NCI-H146 treated with DMSO at 0.1 percent for 48 hours (cell line): Measurements from ENCODE around the gene ADAMTS12.

ENCODE experiments used
- DNase-seq: peaks from one replicate; lab custom pipeline; 2025; ENCODE audit not compliant: unreplicated experiment; lab: John Stamatoyannopoulos, UW

ADAMTS12 gene

DNA sequence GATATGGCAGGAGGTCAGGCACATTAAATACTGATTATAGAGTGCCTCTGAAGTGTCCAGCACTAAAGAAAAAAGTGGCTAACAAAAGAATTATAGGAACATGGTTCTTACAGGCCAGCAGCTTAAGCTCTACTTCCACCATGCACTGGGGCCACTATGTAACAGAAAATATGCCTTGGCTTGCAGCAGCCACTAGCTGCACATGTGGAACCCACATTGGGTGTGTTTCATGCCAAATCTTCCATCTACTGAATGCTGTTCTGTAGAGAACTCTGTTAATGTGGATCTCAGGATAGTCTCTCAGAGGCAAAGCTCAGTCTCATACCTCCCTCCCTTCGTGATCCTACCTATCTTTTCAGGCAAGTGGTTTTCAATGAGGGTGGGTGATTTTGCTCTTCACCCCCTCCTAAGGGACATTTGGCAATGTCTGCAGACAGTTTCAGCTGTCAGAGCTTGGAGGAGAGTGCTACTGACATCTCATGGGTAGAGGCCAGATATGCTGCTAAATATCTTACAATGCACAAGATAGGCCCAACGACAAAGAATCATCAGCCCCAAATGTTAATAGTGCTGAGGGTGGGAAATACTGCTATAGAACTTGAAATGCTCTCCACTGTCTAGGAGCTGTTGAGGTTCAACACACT, 232.1 kb downstream of the ADAMTS12 start:
- DNase-seq: no peak

DNA sequence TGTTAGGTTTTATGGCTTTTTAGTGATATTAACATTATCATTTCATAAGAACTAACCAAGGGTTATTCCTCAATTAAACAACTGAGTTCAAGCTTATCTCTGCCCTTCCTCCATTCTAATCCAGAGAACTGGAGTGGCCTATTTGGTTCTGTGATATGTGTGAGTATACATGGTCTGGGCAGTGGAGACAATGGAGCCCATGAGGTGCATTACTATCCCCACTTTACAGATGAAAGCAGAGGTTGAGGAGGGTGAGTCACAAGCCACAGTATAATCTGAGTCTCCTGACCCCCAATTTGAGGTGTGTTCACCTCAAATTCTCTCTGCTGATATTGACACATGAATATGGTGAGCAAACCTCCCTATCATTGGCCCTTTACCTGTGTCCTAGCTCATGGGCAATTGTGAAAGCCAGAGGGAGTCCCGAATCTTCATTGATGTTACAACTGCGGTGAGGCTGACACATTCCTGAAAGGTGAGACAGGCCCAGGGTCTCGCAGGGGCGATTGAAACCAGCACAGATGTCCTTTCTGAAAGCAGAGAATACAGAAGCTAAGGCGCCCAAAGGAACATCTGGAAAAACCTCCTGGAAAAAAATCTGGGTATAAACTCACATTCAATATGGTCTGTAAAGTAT, 233.9 kb downstream of the ADAMTS12 start:
- DNase-seq: no peak

DNA sequence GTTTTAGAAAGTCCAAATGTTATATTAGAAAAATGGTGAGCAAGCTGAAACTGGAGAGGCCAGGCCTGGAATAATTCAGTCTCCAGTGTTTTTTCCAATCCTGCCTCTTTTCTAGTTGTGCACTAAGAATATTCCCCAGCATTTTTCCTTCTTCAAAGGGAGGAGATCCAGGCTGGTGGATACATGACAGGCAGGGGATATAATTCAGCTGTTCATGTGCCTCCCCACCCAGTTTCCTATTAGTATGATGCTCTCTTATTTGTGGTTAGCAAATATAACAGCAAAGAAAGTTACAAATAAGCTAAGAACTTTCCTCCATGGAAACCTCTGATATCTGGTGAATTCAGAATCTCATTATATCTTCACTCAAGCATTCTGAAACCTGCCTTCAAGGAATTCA, 234.6 kb downstream of the ADAMTS12 start:
- no peak for DNase-seq

DNA sequence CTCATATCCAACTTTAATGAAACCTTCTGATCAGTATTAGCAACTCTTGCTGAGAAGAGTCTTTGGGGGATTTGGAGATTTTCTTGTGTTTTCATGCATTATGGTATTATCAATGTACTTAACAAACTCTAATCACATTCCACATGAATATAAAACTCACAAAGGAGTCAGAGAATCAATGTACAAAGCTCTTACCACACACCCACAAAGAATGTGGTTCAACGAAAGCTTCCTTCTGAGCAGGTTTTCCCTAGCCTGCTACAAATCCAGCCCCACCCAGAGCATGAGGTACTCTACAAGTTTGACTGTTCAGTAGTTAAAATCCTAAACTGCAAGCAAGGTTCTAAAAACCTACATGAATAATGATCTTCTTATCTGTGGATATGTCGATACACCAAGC, 240.9 kb downstream of the ADAMTS12 start:
- DNase-seq: no peak

DNA sequence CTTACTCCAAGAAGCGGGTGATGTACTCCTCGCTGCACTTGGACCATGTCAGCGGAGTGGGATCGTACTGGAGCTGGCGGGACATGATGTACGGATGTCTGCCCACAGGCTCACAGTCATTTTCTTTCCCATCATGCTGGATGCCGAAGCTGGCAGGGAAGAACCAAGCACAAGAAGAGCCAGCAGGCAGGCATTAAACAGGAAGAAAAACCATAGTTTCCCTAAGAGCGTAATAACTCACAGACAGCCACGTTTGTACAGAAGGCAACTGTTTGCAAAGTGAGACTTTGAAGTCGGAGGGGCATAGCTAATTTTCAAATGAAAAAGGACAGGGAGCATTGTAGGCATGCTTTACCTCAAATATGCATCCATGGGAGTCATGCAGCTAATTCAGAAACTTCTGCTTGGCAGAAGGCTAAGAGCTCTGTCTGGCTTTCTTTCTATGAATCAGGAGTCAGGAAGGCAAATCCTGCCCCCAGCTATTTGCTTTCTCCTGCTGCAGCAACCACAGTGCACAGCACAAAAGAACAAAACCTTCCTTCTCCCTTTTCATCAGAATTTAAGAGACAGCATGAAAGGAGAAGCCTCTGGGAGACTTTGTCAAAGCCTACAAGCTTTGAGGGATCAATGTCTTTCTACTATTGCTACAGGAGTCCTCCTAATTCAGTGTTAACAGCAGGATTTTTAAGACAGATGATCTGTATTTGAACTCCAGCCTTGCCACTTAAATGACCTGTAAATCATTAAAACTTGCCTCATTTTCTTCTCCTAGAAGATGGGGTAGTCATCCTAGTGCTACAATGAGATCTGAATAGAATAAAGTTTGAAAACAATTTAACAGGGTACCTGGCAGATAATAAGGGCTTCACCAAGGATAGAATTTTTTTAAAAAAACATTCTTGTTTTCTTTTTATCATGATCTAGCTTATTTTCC, 242.0 kb downstream of the ADAMTS12 start:
- no peak for DNase-seq

DNA sequence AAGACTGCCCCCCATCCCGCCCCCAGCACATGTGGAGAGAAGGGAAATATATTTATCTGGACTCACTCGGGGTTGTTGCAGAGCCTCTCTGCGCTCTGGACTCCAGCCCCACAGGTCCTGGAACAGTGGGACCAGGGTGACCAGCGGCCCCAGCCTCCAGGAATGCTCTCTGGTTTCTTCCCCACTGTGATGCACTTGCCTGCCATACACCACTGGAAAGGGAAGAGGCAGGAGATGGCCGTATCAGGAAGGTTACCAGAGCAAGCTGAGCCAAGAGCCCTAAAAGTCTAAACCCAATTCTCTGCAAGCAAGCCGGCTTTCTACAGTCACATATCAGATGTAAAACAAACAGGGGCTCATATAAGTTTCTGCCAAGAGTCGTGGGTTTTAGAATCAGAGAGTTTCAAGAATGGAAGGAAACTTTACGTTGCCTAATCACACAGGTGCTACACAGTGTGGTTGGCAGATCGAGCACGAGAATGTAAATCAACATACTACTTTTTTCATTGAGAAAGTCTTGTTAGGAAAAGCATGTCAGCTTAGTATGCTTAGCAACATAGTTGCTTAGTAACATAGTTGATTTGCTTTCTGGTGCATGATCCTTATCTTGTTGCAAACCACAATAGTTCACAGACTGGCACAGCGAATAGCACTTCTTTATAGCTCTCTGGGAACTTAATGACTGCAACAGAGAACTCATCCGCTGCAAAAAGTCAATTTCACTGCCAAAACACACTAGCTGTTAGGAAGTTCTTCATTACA, 249.9 kb downstream of the ADAMTS12 start:
- no peak for DNase-seq

DNA sequence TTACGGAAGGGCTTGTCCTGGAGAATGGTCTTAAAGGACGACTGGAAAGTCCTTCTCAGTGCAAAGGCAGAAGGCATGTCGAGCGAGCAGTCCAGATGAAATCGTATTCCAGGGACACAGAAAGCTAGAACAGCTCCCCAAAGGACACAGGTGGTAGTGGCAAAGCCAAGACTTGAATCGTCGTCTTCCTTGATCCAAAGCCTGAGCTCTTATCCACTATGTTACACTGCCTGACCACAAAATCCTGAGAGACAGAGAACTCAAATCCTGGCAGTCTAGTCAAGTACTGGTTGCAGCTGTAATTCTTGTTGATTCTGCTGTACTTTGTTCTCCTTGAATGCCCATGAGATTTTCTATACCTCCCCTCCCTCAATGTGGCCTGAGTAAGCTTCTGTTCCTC, 252.3 kb downstream of the ADAMTS12 start:
- DNase-seq: no peak

DNA sequence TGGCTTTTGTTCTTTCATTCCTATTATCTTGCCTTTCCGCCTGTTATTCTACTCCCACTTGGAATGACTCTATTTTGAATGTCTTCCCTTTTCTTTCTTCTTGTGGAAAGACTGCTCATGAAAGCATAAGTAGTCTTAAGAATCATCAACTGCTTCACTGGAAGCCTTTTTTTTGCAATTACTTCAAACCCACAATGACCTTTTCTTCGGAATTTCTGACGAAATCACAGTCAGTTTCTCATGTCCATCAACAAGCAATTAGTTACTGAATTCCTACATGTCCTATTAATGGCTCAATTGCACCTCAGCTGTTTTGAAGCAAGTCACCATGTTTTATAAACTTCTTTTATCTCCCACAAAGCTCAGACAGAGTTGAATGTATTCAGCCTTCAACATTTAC, 254.8 kb downstream of the ADAMTS12 start:
- DNase-seq: no peak

DNA sequence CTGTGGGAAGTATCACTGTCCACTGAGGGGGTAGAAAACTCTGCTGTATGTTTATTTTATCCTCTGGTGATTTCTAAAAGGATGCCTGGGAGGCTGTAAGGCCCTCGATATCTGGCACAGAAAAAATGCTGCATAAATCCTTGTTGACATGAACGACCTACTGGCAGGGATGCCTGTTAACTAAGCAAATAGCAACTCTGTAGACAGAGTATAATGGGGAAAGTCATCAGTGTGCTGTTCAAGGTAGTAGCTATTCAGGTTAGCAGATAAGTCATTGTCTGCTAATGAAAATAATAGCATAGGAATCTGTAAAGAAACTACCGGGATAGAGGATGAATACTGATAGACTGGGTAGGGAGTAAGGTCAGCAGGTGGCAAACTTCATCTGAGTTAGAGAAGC, 256.2 kb downstream of the ADAMTS12 start:
- no peak for DNase-seq

DNA sequence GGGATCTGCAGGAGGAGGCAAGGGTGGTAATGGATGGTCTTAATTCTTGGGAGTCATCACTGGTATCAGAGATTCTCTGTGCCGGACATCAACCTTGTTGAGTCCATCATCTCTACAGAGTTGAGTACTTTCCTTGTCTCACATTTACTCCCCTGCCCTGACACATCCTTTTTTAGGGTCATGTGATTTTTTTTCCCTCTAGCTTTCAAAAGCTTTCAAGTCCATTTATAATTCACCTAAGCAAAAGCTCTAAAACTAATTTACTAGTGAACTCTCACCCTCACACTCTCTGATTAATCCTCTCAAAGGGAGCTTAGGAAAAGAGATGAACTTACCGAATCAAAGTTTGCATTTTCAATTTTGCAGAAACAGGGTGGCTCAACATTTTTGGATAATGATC, 258.1 kb downstream of the ADAMTS12 start:
- DNase-seq: no peak

DNA sequence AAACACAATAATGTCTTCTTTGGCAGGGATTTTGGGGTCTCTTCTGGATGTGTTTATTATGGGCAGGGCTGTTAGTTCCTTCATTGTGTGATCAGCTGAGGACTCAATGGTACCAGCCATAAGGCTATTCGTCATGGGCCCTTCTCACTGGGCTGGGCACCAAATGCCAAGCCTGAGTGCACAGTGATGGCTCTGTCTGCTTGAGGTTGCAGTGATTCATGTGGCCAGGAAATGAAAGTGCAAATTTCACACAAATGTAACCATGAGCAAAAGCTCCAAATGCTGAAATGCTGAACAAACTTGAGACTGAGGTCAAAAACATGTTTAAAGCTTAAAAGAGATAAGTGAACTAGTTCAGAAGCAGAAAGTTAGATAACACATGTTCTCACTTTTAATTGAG, 260.0 kb downstream of the ADAMTS12 start:
- no peak for DNase-seq

DNA sequence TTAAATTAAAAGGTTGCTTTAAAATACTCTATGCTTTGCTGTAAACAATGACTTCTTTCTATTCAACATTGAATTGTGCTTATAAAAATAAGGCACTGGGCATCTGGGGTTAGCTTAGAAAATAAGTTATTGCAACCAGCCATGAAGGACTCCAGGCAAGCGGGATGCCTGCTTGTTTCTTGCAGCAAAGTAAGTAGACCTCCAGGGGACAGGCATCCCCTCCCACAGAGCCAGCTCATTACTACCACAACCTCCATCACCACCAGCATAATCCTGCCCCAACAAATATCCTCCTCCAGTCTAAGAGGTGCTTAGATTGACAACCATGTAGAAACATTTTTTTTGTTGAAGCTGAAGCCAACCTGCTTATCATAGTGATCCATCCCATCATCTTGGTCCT, 260.7 kb downstream of the ADAMTS12 start:
- DNase-seq: no peak

DNA sequence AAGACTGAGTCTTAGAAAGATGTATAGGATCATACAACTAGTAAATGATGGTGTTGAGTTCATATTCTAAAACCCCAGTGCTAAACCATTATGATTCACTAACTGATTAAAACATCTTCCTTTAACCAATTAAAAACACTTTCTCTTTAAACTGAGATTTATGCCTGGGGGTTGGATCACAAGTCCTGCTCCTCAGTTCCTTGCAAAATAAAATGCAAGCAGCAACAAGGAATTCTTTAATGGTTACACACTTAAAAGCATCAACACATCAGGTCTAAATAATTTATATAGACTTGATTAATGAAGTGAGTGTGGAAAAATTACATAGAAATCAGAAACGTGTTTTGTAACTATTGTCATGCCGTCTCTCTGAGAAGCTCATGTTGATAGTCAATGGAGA, 261.8 kb downstream of the ADAMTS12 start:
- no peak for DNase-seq

DNA sequence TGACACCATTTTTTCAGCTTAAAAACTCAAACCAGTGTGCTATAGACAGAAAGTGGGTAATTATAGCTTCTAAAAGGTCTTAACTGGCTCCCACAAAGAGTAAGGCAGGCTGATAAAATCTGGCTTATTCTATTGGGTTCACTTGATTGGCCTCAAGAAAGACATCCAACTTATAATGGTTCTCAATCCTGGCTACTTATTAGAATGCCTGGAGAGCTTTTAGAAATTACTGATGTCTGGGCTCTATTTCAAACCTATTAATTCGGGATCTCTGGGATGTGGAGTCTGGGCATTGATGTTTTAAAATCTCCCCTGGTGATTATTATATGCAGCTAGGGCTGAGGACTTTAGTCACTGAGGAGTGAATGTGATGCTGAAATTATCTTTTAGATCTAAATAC, 263.0 kb downstream of the ADAMTS12 start:
- DNase-seq: no peak

DNA sequence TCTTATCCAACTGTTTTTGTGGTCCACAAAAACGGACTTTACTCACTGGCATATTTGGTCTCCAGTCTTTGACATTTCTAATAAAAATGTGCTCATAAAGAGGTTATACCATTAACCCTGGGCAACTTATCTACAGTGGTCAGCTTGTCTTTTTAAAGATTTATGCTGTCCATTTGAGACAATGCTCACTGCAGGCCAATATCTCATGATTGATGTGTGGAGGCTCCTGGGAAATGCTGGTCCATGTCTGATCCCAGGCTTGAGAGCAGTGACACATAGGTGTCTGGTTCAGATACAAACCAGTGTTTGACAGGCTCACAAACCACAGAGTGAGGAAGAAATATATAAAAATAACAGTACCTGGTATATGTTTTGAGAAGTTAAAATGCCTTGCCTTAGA, 270.3 kb downstream of the ADAMTS12 start:
- DNase-seq: no peak

DNA sequence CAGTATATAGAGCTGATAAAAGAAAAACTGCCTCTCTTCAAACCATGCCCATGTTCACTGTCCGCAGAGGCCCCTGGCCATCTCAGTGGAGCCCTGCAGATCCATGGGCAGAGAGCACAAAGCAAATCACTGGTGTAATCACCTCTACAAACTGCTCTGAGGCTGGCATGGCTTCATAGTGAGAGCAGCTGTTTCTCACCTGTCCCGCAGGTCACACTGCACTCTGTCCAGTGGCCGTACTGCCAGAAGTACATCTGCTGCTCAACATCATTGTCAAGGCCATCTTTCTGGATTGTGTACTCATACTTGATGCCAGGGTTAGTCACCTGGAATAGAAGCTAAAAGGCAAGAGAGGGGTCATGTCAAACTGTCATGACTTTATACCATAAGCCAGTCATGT, 277.8 kb downstream of the ADAMTS12 start:
- no peak for DNase-seq

DNA sequence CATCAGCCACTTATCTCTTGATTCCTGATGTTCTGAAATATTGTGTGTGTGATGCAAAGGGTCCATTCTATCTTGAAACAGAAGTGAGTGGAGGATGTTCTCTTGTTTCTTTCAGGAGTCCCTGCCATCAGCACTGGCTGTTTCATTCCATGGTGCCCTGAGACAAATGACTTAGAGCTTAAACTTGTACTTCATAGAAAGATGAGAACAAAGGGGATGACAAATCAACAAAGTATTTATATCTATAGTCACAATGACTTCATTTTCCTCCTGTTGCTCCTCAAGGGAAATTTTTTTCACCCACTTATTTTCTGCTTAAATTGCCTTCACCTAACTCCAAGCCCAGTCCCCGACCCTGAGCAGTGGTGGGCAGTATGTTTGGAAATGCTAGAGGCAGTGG, 279.4 kb downstream of the ADAMTS12 start:
- no peak for DNase-seq

DNA sequence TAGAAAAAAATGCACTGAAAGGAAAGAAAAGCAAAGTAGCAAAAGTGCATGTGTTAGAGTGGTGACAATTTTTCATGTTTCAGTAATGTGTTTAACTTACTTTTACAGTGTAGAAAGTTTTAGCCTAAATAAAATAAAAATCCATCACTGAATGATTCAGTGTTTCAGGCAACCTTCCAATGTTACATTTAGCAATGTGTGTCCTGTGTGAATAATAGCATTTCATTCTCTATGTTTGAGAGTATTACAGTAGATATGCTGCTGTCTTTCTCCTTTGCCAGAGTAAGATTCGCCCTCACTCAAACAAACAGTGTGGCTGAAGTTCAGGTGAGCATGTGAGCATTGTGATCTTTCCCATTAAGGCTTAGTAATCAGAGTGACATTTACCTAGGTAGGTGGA, 279.9 kb downstream of the ADAMTS12 start:
- DNase-seq: no peak

DNA sequence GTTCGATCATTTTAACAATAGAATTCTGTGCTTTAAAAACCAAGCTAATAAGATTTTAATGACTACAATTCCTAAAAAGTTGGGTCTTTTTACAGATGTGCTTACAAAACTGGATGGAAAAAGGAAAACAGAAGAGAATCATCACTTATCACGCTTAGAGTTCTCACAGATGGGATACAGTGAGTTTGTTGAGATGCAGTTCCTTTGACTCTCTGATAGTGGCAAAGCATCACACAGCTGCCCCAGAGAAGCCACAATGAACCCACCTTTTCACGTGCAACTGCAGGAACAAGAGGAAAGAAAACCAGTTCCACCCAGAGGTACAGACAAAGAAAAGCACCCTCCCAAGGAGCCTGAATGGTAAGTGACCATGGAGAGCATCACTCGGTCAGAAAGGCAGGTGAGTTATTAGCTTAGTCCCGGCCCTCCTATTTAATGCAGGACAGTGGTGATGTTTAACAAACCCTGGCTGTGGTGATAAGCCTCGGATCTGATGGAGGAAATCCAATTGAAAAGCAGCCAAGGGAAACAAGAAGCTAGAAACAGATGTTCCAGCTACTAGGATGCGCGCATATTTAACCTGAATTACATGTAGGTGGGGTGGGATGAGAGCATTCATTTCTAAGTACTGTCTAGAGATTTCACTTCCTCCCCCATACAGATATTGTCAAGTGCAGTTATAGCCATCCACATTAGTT, 283.3 kb downstream of the ADAMTS12 start:
- no peak for DNase-seq

DNA sequence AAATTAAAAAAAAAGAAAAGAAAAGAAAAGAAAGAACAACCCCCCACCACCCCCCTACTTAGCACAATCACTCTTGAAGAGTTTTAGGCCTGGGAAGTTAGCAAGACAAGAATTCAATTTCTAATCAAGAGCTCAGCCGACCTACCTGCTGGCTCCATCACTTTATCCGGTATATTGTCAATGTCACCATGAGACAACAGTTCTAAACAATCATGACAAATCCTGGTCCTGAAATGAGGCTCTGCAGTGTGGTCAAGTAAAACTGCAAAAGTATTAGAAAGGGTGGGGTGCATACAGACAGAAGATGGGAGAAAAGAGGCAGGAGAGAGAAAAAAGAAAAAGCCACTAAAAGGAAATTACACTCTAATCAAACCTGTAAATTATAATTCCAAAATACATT, 287.3 kb downstream of the ADAMTS12 start:
- no peak for DNase-seq

DNA sequence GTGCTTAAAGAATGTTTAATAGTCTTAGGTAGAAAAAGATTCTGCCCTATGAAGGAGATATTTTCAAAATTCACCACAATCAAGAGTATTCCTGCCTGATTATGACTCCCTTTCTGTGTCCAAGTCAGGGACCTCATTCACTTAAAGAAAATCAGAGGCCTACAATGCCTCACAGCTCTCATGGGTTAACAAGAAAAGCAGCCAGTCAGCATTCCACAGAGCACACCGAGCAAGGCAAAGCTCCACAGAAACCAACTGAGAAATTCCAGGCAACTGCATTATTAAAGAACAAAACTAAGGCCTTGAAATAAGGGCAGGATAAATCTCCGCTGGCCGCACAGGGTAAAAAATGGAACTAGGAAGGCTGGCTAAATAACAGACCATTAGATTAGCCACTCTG, 289.9 kb downstream of the ADAMTS12 start:
- DNase-seq: no peak
